HG02571 (cell line): ENCODE measurements around the gene THBS3.
"Not testable (repeated sequence)": the region's sequence is repeated elsewhere in the genome, so short reads cannot be mapped to it uniquely, and the experiment has no call there.

Source experiments
- ATAC-seq: cut with Tn5 transposase; IDR thresholded peaks from one replicate; pipeline ENCODE4 v1.9.1; 2021; ENCODE audit warnings: mild to moderate bottlenecking, moderate library complexity; ENCODE audit not compliant: unreplicated experiment

Gene THBS3

GRCh38 chr1:155160128-155160527 lies 47.6 kb downstream of the THBS3 start:
- ATAC-seq: no peak

GRCh38 chr1:155158991-155159390 lies 48.7 kb downstream of the THBS3 start:
- no peak for ATAC-seq

GRCh38 chr1:155155996-155156643 lies 51.6 kb downstream of the THBS3 start:
- ATAC-seq: not testable (repeated sequence)
